ENCODE data around the gene BCL11A.

GRCh38 chr2:60473546-60473945 lies 79.9 kb downstream of the BCL11A start:
- TF ChIP-seq POLR2A (IDR thresholded peaks at IDR 0.05) (no peak), CTCF (IDR thresholded peaks at IDR 0.05 in 8 of 11, conservative IDR thresholded peaks at IDR 0.05 in 3 of 11) (no peak), POLR2AphosphoS5 (IDR thresholded peaks at IDR 0.05) (no peak)
